Body of pancreas (tissue), 4 donors: ENCODE results near the gene TRIM47. TPM values are rescaled to one million over a fixed set of nuclear protein-coding genes. Genes with fewer than 3 reads are reported as not detected.

Experiments used
- ATAC-seq: fragments of 150-250 bp; one replicate; pipeline ENCODE4 v1.9.1; 2016
- DNase-seq, 4 donors: peaks; one replicate each; pipeline ENCODE4 v3.0.0-alpha.2; 2019
- H3K27ac ChIP-seq, 4 donors: fragments of 200-600 bp; sonication (generic); 1 replicate in 3 of 4; 2 replicates in 1 of 4; pipeline versions ENCODE4 v1.5.1 to v1.6.1; 2016 to 2019; ENCODE audit warnings: mild to moderate bottlenecking in 1 of 4, mixed read lengths in 1 of 4, moderate library complexity in 1 of 4
- H3K27me3 ChIP-seq, 2 donors: fragments of 200-600 bp; sonication (generic); one replicate each; pipeline ENCODE4 v1.6.0; 2016; ENCODE audit warnings: mild to moderate bottlenecking in 1 of 2
- H3K36me3 ChIP-seq, 2 donors: fragments of 200-600 bp; sonication (generic); replicated peaks in 1 of 2; 2 replicates each; pipeline ENCODE4 v1.5.1; 2016; ENCODE audit warnings: low read depth in 2 of 2; ENCODE audit not compliant: insufficient read depth in 1 of 2
- H3K4me1 ChIP-seq: fragments of 200-600 bp; sonication (generic); one replicate; pipeline ENCODE4 v1.6.0; 2016
- H3K4me3 ChIP-seq, 2 donors: fragments of 200-600 bp; sonication (generic); 1 replicate in 1 of 2; 2 replicates in 1 of 2; pipeline ENCODE4 v1.5.1; 2016 to 2019
- H3K9me3 ChIP-seq, 3 donors: fragments of 200-600 bp; sonication (generic); 1 replicate in 2 of 3; 2 replicates in 1 of 3; pipeline ENCODE4 v1.5.1; 2016
- POLR2A ChIP-seq, 3 donors: fragments of 450-650 bp; IDR thresholded peaks; one replicate each; pipeline ENCODE4 v1.6.1; 2016; ENCODE audit warnings: antibody characterized with exemption in 3 of 3, mild to moderate bottlenecking in 2 of 3
- WGBS, 2 donors: methylation state at CpG; one replicate each; pipeline ENCODE4 v1.1.5; 2017; 5-methylcytosine and 5-hydroxymethylcytosine counted together
- intact Hi-C: fragments of 100-400 bp; cut with DNase I; formaldehyde crosslinking; loops from one replicate; pipeline ENCODE4 v1.15.1; 2023
- total RNA-seq, 2 donors: library from RNA; depleted of rRNA; stranded (reverse); fragments of >200 nt; gene quantifications; one replicate each; pipeline ENCODE4 v1.1.0, GENCODE V29; 2016
- TF ChIP-seq, protein P1 (sequence below), 7 experiments: fragments of 450-650 bp in 4 of 7; fragments of 200-600 bp in 3 of 7; sonication (generic) in 3 of 7; IDR thresholded peaks; one replicate each; pipeline ENCODE4 v1.5.1; 2016 to 2019; ENCODE audit warnings: antibody characterized with exemption in 7 of 7

TRIM47 gene
- total RNA-seq, 2 donors from 2014 or later, result 39.6 to 41.8 TPM

DNA sequence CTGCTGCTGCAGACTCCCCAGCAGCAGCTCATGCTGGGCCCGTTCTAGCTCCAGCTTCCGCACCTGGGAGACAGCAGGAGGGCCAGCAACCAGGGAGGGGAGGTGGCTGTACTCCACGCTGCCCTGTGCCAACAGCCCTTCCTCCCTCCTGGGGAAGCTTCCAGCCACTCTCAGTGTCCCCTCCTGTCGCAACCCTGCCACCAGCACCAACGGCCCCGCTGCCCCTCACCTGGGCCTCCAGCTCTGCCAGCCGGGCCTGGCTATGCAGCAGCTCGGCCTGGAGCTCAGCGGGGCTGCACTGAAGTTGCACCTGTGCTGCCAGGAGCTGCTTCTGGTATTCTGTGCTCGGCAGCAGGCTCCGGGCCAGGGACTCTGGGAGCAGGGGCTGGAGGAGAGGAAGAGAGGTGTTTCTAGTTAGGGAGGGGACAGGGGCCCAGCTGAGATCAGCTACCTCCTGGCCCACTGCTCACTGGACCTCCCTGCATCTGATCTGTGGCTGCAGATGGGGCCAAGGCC, 41.7 kb upstream of the TRIM47 start:
- Histone ChIP-seq H3K27ac (no peak overlapping the region), H3K9me3 (no peaks in the 10 kb centered on the region), H3K4me1 (no peaks in the 10 kb centered on the region), H3K27me3 (no peaks in the 10 kb centered on the region), H3K4me3 (no peak overlapping the region), H3K36me3 (no peaks in the 10 kb centered on the region)
- ATAC-seq (no peak), DNase-seq (no peak)
- 83 to 93% methylated on average over 3 to 11 of the region's 11 CpGs for WGBS, 2 donors
- intact Hi-C loops, result no loop called here
- TF ChIP-seq, protein P1, sequence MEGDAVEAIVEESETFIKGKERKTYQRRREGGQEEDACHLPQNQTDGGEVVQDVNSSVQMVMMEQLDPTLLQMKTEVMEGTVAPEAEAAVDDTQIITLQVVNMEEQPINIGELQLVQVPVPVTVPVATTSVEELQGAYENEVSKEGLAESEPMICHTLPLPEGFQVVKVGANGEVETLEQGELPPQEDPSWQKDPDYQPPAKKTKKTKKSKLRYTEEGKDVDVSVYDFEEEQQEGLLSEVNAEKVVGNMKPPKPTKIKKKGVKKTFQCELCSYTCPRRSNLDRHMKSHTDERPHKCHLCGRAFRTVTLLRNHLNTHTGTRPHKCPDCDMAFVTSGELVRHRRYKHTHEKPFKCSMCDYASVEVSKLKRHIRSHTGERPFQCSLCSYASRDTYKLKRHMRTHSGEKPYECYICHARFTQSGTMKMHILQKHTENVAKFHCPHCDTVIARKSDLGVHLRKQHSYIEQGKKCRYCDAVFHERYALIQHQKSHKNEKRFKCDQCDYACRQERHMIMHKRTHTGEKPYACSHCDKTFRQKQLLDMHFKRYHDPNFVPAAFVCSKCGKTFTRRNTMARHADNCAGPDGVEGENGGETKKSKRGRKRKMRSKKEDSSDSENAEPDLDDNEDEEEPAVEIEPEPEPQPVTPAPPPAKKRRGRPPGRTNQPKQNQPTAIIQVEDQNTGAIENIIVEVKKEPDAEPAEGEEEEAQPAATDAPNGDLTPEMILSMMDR (IDR thresholded peaks at IDR 0.05), result no peak
- no peak for TF ChIP-seq POLR2A (IDR thresholded peaks at IDR 0.05)

DNA sequence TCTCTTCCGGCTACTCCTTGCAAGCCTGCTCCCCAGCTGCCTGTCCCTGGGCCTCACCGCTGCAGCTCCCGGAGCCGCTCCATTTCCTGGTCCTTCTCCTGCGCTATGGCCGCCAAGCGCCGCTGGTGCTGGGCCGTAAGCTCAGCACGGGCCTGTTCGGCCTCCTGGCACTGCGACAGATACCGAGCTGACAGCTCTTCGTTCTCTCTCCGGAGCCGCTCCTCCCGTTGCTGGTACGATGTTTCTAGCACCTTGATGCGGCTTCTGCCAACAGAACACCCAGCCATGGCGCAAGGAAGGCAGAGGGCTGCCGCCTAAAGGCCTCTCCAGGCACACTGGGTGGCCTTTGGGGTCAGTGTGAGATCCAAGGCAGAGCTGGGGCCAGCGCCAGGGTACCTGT, 41.2 kb upstream of the TRIM47 start:
- no peaks in the 10 kb centered on the region for H3K27me3 ChIP-seq
- ATAC-seq (no peak), DNase-seq (no peak)
- intact Hi-C loops, result loop anchor here (10.0 kb wide), 1 partner anchor 375 kb away; no protein-coding TSS in a partner anchor
- no peaks in the 10 kb centered on the region for H3K36me3 ChIP-seq
- H3K9me3 ChIP-seq, result no peaks in the 10 kb centered on the region
- H3K27ac ChIP-seq, result no peak overlapping the region
- TF ChIP-seq, protein P1 (IDR thresholded peaks at IDR 0.05), result no peak
- TF ChIP-seq POLR2A (IDR thresholded peaks at IDR 0.05), result no peak
- H3K4me1 ChIP-seq, result no peaks in the 10 kb centered on the region
- H3K4me3 ChIP-seq, result no peak overlapping the region
- WGBS, 2 donors, result 95% methylated on average over 16 to 21 of the region's 22 CpGs

DNA sequence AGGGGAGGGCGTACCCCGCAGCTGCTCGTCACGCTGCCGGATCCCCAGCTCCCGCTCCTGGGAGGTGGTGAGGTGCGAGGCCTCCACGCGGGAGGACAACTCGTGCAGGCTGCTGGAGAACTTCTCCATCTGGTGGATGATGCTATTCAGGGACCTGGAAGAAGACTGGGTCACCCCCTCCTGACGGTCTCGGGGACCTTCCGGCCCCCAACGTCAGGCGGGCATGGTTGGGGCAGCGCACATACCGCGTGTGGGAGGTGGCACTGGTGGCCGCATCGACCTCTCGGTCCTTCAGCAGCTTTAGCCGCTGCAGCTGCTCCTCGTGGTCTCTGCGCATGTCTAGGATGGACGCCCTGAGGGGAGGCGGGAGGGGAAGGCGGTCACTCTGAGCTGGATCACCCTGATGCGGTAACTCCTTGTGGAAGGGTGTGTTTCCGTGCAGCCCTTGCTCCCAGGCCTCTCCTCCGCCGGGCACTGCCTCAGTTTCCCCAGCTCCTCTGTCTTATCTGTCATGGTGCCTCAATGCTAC, 39.6 kb upstream of the TRIM47 start:
- intact Hi-C loops, result loop anchor here (10.0 kb wide), 1 partner anchor 377 kb away; no protein-coding TSS in a partner anchor
- DNase-seq, result no peak
- no peaks in the 10 kb centered on the region for H3K4me1 ChIP-seq
- 93 to 98% methylated on average over 13 to 29 of the region's 31 CpGs for WGBS, 2 donors
- H3K27ac ChIP-seq, result no peak overlapping the region
- no peaks in the 10 kb centered on the region for H3K36me3 ChIP-seq
- TF ChIP-seq POLR2A (IDR thresholded peaks at IDR 0.05), result no peak
- TF ChIP-seq, protein P1 (IDR thresholded peaks at IDR 0.05), result no peak
- H3K9me3 ChIP-seq, result no peaks in the 10 kb centered on the region
- H3K4me3 ChIP-seq, result no peak overlapping the region
- H3K27me3 ChIP-seq, result no peaks in the 10 kb centered on the region
- no peak for ATAC-seq

DNA sequence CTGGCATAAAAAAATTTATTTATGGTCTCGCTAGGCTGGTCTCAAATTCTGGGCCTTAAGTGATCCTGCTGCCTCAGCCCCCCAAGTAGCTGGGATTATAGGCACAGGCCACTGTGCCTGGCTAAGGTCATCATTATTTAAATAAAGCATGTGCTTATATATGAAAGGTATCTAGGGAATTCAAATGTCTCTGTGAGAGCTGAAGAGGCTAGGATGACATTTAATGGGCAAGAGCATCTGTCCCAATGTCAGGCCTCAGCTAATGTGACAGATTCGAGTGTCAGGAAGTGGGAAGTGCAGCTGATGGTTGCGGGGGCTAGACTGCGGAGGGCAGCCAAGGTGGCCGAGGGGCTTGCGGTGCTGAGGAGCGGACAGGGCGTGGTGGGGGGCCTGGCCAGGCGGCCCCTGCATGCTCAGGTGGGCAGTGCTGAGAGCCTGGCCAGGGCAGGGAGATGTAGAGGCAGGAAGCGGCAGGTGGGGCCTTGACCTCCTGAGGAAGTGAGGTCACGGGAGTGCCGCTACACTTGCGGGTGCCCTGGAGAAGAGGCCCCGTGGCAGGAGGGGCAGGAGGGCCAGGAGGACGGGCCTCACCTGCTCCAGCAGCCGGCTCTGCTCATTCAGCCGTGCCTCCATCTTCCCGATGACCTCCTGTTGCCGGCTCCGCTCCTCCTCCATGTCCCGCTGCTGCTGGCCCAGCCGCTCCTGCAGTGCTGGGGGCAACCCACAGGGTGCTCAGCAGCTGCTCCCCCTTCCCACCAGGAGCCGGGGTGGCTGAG, 38.9 kb upstream of the TRIM47 start:
- intact Hi-C loops, result loop anchor here (10.0 kb wide), 1 partner anchor 377 kb away; no protein-coding TSS in a partner anchor
- Histone ChIP-seq H3K36me3 (no peaks in the 10 kb centered on the region), H3K27ac (no peak overlapping the region), H3K4me1 (no peaks in the 10 kb centered on the region), H3K9me3 (no peaks in the 10 kb centered on the region), H3K27me3 (no peaks in the 10 kb centered on the region), H3K4me3 (no peak overlapping the region)
- DNase-seq, result no peak
- ATAC-seq, result no peak
- 79 to 92% methylated on average over 18 to 23 of the region's 23 CpGs for WGBS, 2 donors
- TF ChIP-seq, protein P1 (IDR thresholded peaks at IDR 0.05), result no peak
- no peak for TF ChIP-seq POLR2A (IDR thresholded peaks at IDR 0.05)
